ENCODE measurements around the gene LRRC14B. TPM values are rescaled to one million over a fixed set of nuclear protein-coding genes. Genes with fewer than 3 reads are reported as not detected.

Gene LRRC14B
- total RNA-seq, 3 donors from 2014 or later: 0.33 to 0.44 TPM; not detected in 1

DNA sequence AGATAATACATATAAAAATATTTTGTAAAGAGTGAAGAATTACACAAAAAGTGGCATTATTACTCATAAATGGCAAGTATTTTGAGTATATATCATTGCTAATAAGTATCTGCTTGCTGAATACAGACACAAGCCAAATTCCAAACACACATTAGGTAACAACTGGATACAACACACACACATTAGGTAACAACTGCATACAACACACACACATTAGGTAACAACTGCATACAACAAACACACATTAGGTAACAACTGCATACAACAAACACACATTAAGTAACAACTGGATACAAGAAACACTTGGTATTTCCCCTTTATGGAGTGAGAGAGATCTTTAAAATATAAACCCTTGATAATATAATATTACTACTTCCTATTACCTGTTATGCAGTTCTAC, 13.2 kb downstream of the LRRC14B start:
- Histone ChIP-seq H3K4me1 (no peaks in the 10 kb centered on the region), H3K4me3 (no peak overlapping the region), H3K27ac (no peak overlapping the region), H3K36me3 (no peaks in the 10 kb centered on the region), H3K9me3 (no peaks in the 10 kb centered on the region), H3K27me3 (no peaks in the 10 kb centered on the region)
- DNase-seq (ENCODE audit: low spot score in 2 of 2): no peak
- intact Hi-C loops (cut with DNase I; ENCODE audit: low total_unique reads): no loop called here
- TF ChIP-seq POLR2A (IDR thresholded peaks at IDR 0.05): no peak
- TF ChIP-seq, protein P1, sequence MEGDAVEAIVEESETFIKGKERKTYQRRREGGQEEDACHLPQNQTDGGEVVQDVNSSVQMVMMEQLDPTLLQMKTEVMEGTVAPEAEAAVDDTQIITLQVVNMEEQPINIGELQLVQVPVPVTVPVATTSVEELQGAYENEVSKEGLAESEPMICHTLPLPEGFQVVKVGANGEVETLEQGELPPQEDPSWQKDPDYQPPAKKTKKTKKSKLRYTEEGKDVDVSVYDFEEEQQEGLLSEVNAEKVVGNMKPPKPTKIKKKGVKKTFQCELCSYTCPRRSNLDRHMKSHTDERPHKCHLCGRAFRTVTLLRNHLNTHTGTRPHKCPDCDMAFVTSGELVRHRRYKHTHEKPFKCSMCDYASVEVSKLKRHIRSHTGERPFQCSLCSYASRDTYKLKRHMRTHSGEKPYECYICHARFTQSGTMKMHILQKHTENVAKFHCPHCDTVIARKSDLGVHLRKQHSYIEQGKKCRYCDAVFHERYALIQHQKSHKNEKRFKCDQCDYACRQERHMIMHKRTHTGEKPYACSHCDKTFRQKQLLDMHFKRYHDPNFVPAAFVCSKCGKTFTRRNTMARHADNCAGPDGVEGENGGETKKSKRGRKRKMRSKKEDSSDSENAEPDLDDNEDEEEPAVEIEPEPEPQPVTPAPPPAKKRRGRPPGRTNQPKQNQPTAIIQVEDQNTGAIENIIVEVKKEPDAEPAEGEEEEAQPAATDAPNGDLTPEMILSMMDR (IDR thresholded peaks at IDR 0.05): no peak
- no peak for TF ChIP-seq POLR2AphosphoS5 (IDR thresholded peaks at IDR 0.05)

DNA sequence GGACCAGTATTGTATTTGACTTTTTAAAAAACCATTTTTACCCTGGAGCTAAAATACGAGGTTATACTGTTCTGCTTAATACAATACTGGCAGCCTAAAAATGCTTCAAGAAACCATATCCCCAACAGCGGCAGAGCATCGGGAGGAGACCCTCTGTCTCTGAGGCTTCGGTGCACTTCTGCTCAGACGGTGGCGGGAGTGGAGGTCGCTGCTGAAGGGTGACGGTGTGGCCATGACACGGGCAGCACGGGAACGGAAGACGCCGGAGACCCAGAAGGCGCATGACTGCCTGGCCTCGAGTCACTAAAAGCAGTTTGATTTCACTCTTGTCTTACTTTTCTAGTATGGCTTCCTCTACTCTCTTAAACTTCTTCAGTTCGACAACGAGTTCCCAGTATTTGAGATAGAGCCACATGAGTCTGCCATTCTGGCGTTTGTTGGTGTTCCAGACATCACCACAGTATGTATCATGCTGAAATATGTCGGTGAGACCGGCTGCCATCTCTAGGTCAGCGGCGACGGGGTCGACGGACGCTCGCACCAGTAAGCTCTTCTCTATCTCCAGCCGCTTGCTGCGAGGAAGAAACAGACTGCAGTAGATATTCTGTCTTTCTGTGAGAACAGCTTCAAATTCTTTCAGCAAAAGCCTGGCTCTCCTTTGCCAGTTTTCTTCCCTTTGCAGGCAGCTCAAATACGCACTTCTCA, 13.8 kb downstream of the LRRC14B start:
- TF ChIP-seq, protein P1 (IDR thresholded peaks at IDR 0.05): no peak
- TF ChIP-seq POLR2AphosphoS5 (IDR thresholded peaks at IDR 0.05) (no peak), POLR2A (IDR thresholded peaks at IDR 0.05) (no peak)
- no peaks in the 10 kb centered on the region for H3K36me3 ChIP-seq

DNA sequence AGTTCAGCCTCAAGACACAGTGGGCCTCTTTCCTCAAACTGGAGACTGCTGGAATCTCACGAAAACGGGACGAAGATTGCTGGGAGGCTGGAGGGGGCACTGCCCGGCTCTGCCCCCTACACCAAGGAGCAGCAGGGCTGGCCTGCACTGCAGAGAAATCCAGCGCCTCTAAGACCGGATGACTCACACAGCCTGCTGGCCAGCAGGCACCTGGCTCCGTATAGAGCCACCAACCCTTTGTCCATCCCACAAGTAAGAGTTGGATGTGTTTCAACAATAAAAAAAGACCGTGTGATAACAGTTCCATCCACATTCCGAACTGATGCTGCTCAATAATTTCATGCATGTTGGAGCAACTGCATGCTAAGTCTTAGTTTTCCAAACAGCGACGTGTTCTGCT, 15.1 kb downstream of the LRRC14B start:
- Histone ChIP-seq H3K27me3 (no peaks in the 10 kb centered on the region), H3K27ac (no peak overlapping the region), H3K4me3 (no peak overlapping the region), H3K4me1 (no peaks in the 10 kb centered on the region), H3K36me3 (no peaks in the 10 kb centered on the region), H3K9me3 (no peaks in the 10 kb centered on the region)
- TF ChIP-seq POLR2AphosphoS5 (IDR thresholded peaks at IDR 0.05): no peak
- TF ChIP-seq, protein P1 (IDR thresholded peaks at IDR 0.05): no peak
- no peak for TF ChIP-seq POLR2A (IDR thresholded peaks at IDR 0.05)
- no peak for DNase-seq (ENCODE audit: low spot score in 2 of 2)
- intact Hi-C loops (cut with DNase I; ENCODE audit: low total_unique reads): no loop called here

More for the DNA sequence above, 13.8 kb downstream of the LRRC14B start:
- no peak overlapping the region for H3K27ac ChIP-seq
- no peaks in the 10 kb centered on the region for H3K9me3 ChIP-seq
- DNase-seq (ENCODE audit: low spot score in 2 of 2): no peak
- intact Hi-C loops (cut with DNase I; ENCODE audit: low total_unique reads): no loop called here
- H3K27me3 ChIP-seq: no peaks in the 10 kb centered on the region
- no peak overlapping the region for H3K4me3 ChIP-seq
- no peaks in the 10 kb centered on the region for H3K4me1 ChIP-seq

DNA sequence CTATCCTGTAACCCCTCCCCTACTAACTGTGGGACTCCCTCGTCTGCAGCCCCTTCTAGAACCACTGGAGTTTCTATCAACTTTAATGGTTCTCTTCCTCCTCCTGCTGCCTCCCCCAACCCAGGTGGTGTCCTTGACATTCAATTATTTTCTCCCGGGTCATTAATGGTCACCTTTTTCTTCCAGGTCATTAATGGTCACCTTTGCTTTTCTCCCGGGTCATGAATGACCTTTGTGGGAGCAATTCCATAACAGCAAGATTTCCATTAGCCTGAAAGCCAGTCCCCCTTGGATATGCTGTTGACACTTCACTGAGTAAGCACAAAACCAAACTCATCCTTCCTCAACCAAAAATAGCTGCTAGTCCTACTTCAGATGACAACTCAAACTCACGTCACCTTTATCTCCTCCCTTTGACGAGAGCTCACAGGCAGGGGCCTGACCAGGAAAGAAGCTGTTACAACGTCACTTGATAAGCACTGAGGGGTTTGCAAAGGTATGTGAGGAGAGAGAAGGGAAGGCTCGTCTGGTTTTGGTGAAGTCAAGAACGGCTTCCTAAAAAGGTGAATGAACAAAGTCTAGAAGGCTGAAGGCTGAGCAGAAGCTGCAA, 15.7 kb downstream of the LRRC14B start:
- Histone ChIP-seq H3K9me3 (no peaks in the 10 kb centered on the region), H3K27me3 (no peaks in the 10 kb centered on the region), H3K4me1 (no peaks in the 10 kb centered on the region), H3K4me3 (no peak overlapping the region), H3K27ac (no peak overlapping the region), H3K36me3 (no peaks in the 10 kb centered on the region)
- TF ChIP-seq POLR2A (IDR thresholded peaks at IDR 0.05) (no peak), POLR2AphosphoS5 (IDR thresholded peaks at IDR 0.05) (no peak)
- TF ChIP-seq, protein P1 (IDR thresholded peaks at IDR 0.05): no peak
- no peak for DNase-seq (ENCODE audit: low spot score in 2 of 2)
- intact Hi-C loops (cut with DNase I; ENCODE audit: low total_unique reads): no loop called here

DNA sequence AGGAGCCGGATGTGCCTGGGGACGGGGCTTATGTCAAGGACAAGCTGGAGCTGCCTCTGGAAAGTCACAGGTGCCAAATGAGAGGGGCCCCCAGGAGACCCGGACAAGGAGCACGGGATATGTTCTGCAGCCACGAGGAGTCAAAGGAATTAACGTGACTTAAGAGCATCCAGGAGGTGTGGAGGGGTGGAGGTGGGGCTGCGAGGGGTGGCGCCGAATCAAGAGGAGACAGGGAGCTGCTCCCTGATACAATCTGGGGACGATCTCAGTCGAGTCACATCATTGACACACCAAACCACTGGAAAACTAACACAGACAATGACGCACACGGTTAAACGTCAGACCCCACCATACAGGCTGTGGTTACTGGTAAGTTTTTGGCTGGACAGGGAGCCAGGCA, 16.3 kb downstream of the LRRC14B start:
- H3K4me3 ChIP-seq: no peak overlapping the region
- H3K27me3 ChIP-seq: no peaks in the 10 kb centered on the region
- TF ChIP-seq POLR2A (IDR thresholded peaks at IDR 0.05): no peak
- TF ChIP-seq, protein P1 (IDR thresholded peaks at IDR 0.05): no peak
- TF ChIP-seq POLR2AphosphoS5 (IDR thresholded peaks at IDR 0.05): no peak
- no peaks in the 10 kb centered on the region for H3K9me3 ChIP-seq
- no peak for DNase-seq (ENCODE audit: low spot score in 2 of 2)
- H3K27ac ChIP-seq: no peak overlapping the region
- H3K36me3 ChIP-seq: no peaks in the 10 kb centered on the region
- H3K4me1 ChIP-seq: no peaks in the 10 kb centered on the region
- intact Hi-C loops (cut with DNase I; ENCODE audit: low total_unique reads): no loop called here

Data from breast epithelium (tissue), 4 donors.